HEK293T (cell line): ENCODE results near the gene LRRK1.

Experiments used
- CTCF ChIA-PET: fragments of 350-600 bp; formaldehyde crosslinking; extraction: SDS; loops from one replicate; lab custom pipeline; 2021; ENCODE audit warnings: antibody characterized with exemption, inconsistent platforms; lab: Yijun Ruan, JAX
- POLR2A ChIA-PET: fragments of 350-600 bp; formaldehyde crosslinking; extraction: SDS; loops from one replicate; lab custom pipeline; 2020; ENCODE audit warnings: antibody characterized with exemption, inconsistent platforms; lab: Yijun Ruan, JAX
- DNase-seq: peaks from one replicate; pipeline ENCODE4 v3.0.0; 2012; ENCODE audit warnings: mixed read lengths; ENCODE audit errors: extremely low spot score
- ARNT ChIP-seq: fragments of 450-650 bp; IDR thresholded peaks from 2 replicates; pipeline ENCODE4 v1.6.1; 2017; ENCODE audit warnings: mild to moderate bottlenecking
- BHLHE40 ChIP-seq: fragments of 450-650 bp; IDR thresholded peaks from 2 replicates; pipeline ENCODE4 v1.6.1; 2016; ENCODE audit warnings: mild to moderate bottlenecking, moderate library complexity, borderline replicate concordance
- CTBP1 ChIP-seq: fragments of 450-650 bp; IDR thresholded peaks from 2 replicates; pipeline ENCODE4 v1.6.1; 2016; ENCODE audit warnings: borderline replicate concordance
- ELF4 ChIP-seq: fragments of 450-650 bp; IDR thresholded peaks from 2 replicates; pipeline ENCODE4 v1.6.1; 2017; ENCODE audit warnings: antibody characterized with exemption
- FOXA1 ChIP-seq: fragments of 450-650 bp; IDR thresholded peaks from 2 replicates; pipeline ENCODE4 v1.6.1; 2016; ENCODE audit warnings: mild to moderate bottlenecking
- FOXK2 ChIP-seq: fragments of 450-650 bp; IDR thresholded peaks from 2 replicates; pipeline ENCODE4 v1.6.1; 2016; ENCODE audit warnings: mild to moderate bottlenecking
- FOXM1 ChIP-seq: fragments of 450-650 bp; IDR thresholded peaks from 2 replicates; pipeline ENCODE4 v1.6.1; 2017; ENCODE audit warnings: mild to moderate bottlenecking, borderline replicate concordance
- HDGF ChIP-seq: fragments of 450-650 bp; IDR thresholded peaks from 2 replicates; pipeline ENCODE4 v1.6.1; 2017; ENCODE audit warnings: antibody characterized with exemption, borderline replicate concordance
- L3MBTL2 ChIP-seq: fragments of 450-650 bp; conservative IDR thresholded peaks from 2 replicates; pipeline ENCODE4 v1.6.1; 2016; ENCODE audit warnings: mild to moderate bottlenecking
- LEF1 ChIP-seq: fragments of 450-650 bp; IDR thresholded peaks from 2 replicates; pipeline ENCODE4 v1.6.1; 2017; ENCODE audit warnings: mild to moderate bottlenecking, borderline replicate concordance
- NFRKB ChIP-seq: fragments of 450-650 bp; IDR thresholded peaks from 2 replicates; pipeline ENCODE4 v1.6.1; 2016; ENCODE audit warnings: mild to moderate bottlenecking, moderate library complexity
- PKNOX1 ChIP-seq: fragments of 450-650 bp; IDR thresholded peaks from 2 replicates; pipeline ENCODE4 v1.6.1; 2016
- SP1 ChIP-seq: fragments of 450-650 bp; IDR thresholded peaks from 2 replicates; pipeline ENCODE4 v1.6.1; 2017
- SUZ12 ChIP-seq: fragments of 450-650 bp; IDR thresholded peaks from 2 replicates; pipeline ENCODE4 v1.6.1; 2016; ENCODE audit warnings: mild to moderate bottlenecking
- TARDBP ChIP-seq: fragments of 450-650 bp; IDR thresholded peaks from 2 replicates; pipeline ENCODE4 v1.6.1; 2016
- ZNF384 ChIP-seq: fragments of 450-650 bp; IDR thresholded peaks from 2 replicates; pipeline ENCODE4 v1.6.1; 2016

The LRRK1 gene

GRCh38 chr15:101110681-101111569, 191.8 kb downstream of the LRRK1 start:
- TF ChIP-seq TARDBP (no peak), ELF4 (no peak), ZNF384 (no peak), FOXM1 (no peak), ARNT (no peak), FOXK2 (no peak), HDGF (no peak), BHLHE40 (no peak), PKNOX1 (no peak), LEF1 (no peak), L3MBTL2 (no peak), SUZ12 (no peak), CTBP1 (no peak), FOXA1 (no peak), NFRKB (no peak), SP1 (no peak)
- DNase-seq = no peak
- POLR2A ChIA-PET = interaction anchor here (1.0 kb wide), 1 partner anchor 11 kb away, joined by 5 read pairs; no protein-coding TSS in a partner anchor
- CTCF ChIA-PET = interaction anchor here (0.9 kb wide), 2 partner anchors 11 to 102 kb away, joined by 3 read pairs; no protein-coding TSS in a partner anchor

GRCh38 chr15:101111570-101112262, 192.6 kb downstream of the LRRK1 start:
- CTCF ChIA-PET = no interaction called here
- TF ChIP-seq PKNOX1 (no peak), ELF4 (no peak), ARNT (no peak), LEF1 (no peak), FOXM1 (no peak), NFRKB (no peak), TARDBP (no peak), BHLHE40 (no peak), FOXA1 (no peak), HDGF (no peak), L3MBTL2 (no peak), FOXK2 (no peak), SUZ12 (no peak), ZNF384 (no peak), SP1 (no peak), CTBP1 (no peak)

GRCh38 chr15:101112336-101113113, 193.4 kb downstream of the LRRK1 start:
- DNase-seq = no peak
- TF ChIP-seq CTBP1 = no peak
- no peak for TF ChIP-seq HDGF
- no peak for TF ChIP-seq TARDBP
- no peak for TF ChIP-seq SUZ12
- no peak for TF ChIP-seq PKNOX1
- no peak for TF ChIP-seq ZNF384
- no peak for TF ChIP-seq ARNT
- no peak for TF ChIP-seq SP1
- no peak for TF ChIP-seq BHLHE40
- no peak for TF ChIP-seq NFRKB
- no peak for TF ChIP-seq L3MBTL2
- TF ChIP-seq FOXA1 = no peak
- no peak for TF ChIP-seq FOXK2
- TF ChIP-seq ELF4 = no peak
- TF ChIP-seq LEF1 = no peak
- TF ChIP-seq FOXM1 = no peak
- ChIA-PET CTCF (no interaction called here), POLR2A (no interaction called here)

More at GRCh38 chr15:101111570-101112262, 192.6 kb downstream of the LRRK1 start:
- POLR2A ChIA-PET = interaction anchor here (1.0 kb wide), 1 partner anchor 10 kb away, joined by 5 read pairs; no protein-coding TSS in a partner anchor
- no peak for DNase-seq

GRCh38 chr15:101113114-101114005, 194.2 kb downstream of the LRRK1 start:
- no peak for DNase-seq
- no peak for TF ChIP-seq FOXM1
- CTCF ChIA-PET = interaction anchor here (1.2 kb wide), 1 partner anchor 142 kb away, joined by 3 read pairs; no protein-coding TSS in a partner anchor
- POLR2A ChIA-PET = no interaction called here
